Measurements from ENCODE around the gene C22orf31. TPM values are rescaled to one million over a fixed set of nuclear protein-coding genes. Genes with fewer than 3 reads are reported as not detected.

C22orf31 gene
- total RNA-seq, 2 experiments from 2014 or later, result not detected

GRCh38 chr22:29056472-29056871, 5.2 kb downstream of the C22orf31 start:
- Mint-ChIP-seq H3K4me1 (ENCODE audit: low read depth) (no peaks in the 10 kb centered on the region), H3K4me3 (no peak overlapping the region), H3K27ac (no peak overlapping the region), H3K27me3 (peaks cover 10% of the 10 kb centered on the region), H3K36me3 (ENCODE audit: low read depth) (no peaks in the 10 kb centered on the region), H3K9me3 (no peaks in the 10 kb centered on the region)
- TF ChIP-seq, protein P1, sequence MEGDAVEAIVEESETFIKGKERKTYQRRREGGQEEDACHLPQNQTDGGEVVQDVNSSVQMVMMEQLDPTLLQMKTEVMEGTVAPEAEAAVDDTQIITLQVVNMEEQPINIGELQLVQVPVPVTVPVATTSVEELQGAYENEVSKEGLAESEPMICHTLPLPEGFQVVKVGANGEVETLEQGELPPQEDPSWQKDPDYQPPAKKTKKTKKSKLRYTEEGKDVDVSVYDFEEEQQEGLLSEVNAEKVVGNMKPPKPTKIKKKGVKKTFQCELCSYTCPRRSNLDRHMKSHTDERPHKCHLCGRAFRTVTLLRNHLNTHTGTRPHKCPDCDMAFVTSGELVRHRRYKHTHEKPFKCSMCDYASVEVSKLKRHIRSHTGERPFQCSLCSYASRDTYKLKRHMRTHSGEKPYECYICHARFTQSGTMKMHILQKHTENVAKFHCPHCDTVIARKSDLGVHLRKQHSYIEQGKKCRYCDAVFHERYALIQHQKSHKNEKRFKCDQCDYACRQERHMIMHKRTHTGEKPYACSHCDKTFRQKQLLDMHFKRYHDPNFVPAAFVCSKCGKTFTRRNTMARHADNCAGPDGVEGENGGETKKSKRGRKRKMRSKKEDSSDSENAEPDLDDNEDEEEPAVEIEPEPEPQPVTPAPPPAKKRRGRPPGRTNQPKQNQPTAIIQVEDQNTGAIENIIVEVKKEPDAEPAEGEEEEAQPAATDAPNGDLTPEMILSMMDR (IDR thresholded peaks at IDR 0.05), result no peak
- ATAC-seq (no peak), DNase-seq (no peak)
- POLR2A ChIA-PET, result no interaction called here
- intact Hi-C loops (cut with micrococcal nuclease), result no loop called here
- CTCF ChIA-PET, result interaction anchor here (1.0 to 1.9 kb wide), 2 partner anchors 9 to 98 kb away, joined by 4 to 5 read pairs; no protein-coding TSS in a partner anchor

- Mint-ChIP-seq H3K36me3 (ENCODE audit: low read depth) (peaks cover 1% of the 10 kb centered on the region), H3K4me3 (no peak overlapping the region), H3K27ac (no peak overlapping the region), H3K4me1 (ENCODE audit: low read depth) (no peaks in the 10 kb centered on the region), H3K27me3 (peaks cover 8% of the 10 kb centered on the region), H3K9me3 (no peaks in the 10 kb centered on the region)
- intact Hi-C loops (cut with micrococcal nuclease), result no loop called here
- TF ChIP-seq, protein P1 (IDR thresholded peaks at IDR 0.05), result no peak
- ChIA-PET POLR2A (no interaction called here), CTCF (interaction anchor here (0.7 to 1.9 kb wide), 3 partner anchors 15 to 200 kb away, joined by 3 to 6 read pairs (median 5); no protein-coding TSS in a partner anchor)
- no peak for DNase-seq
- ATAC-seq, result no peak
These were observed 6.3 kb downstream of the C22orf31 start for GRCh38 chr22:29055192-29055830.

GRCh38 chr22:29054251-29054767, 7.3 kb downstream of the C22orf31 start:
- no peaks in the 10 kb centered on the region for H3K4me1 Mint-ChIP-seq (ENCODE audit: low read depth)
- peaks cover 2% of the 10 kb centered on the region for H3K36me3 Mint-ChIP-seq (ENCODE audit: low read depth)

DNA sequence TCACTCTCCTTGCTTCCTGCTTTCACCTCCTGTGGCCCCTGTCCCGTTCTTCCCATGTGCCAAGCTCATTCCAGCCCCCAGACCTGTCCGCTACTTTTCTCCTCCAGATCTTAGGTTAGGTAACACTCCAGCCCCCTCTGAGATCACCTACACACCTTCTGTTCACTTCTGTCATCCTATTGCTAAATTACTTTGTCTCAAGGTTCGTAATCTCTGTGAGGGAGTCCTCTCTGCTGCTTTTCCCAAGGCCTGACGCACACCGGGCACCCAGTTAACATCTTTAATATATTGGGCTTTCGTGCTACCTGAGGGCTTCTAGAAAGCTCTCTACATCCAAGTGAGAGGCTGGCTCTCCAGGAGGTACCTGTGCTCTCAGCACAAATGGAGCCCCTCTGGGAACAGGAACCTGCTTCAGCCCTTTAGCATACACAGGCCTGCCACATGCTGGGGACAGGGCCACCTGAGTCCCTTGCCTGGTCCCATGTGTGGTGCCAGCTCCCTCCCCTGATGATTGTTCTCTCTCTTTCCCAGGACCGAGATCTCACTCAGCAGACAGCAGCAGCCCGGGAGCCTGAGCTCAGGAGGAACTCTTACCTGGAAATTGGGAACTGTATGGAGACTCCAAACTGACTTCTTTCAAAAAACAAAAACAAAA, 8.5 kb downstream of the C22orf31 start:
- Mint-ChIP-seq H3K27ac (no peak overlapping the region), H3K4me1 (ENCODE audit: low read depth) (no peaks in the 10 kb centered on the region), H3K27me3 (peaks cover 2% of the 10 kb centered on the region), H3K9me3 (no peaks in the 10 kb centered on the region), H3K4me3 (no peak overlapping the region), H3K36me3 (ENCODE audit: low read depth) (peaks cover 6% of the 10 kb centered on the region)
- ATAC-seq (no peak), DNase-seq (no peak)
- TF ChIP-seq, protein P1 (IDR thresholded peaks at IDR 0.05), result no peak
- intact Hi-C loops (cut with micrococcal nuclease), result no loop called here
- ChIA-PET POLR2A (interaction anchor here (1.1 kb wide), 1 partner anchor 462 kb away, joined by 3 read pairs; no protein-coding TSS in a partner anchor), CTCF (interaction anchor here (1.2 to 1.6 kb wide), 3 partner anchors 12 to 197 kb away, joined by 3 to 6 read pairs (median 4); no protein-coding TSS in a partner anchor)

More at GRCh38 chr22:29054251-29054767, 7.3 kb downstream of the C22orf31 start:
- Mint-ChIP-seq H3K9me3 (no peaks in the 10 kb centered on the region), H3K27ac (no peak overlapping the region), H3K27me3 (peaks cover 5% of the 10 kb centered on the region), H3K4me3 (no peak overlapping the region)
- ChIA-PET CTCF (interaction anchor here (1.3 kb wide), 1 partner anchor 14 kb away, joined by 6 read pairs; no protein-coding TSS in a partner anchor), POLR2A (no interaction called here)
- TF ChIP-seq, protein P1 (IDR thresholded peaks at IDR 0.05), result no peak
- ATAC-seq, result no peak
- no peak for DNase-seq
- intact Hi-C loops (cut with micrococcal nuclease), result no loop called here

- no peaks in the 10 kb centered on the region for H3K9me3 Mint-ChIP-seq
- CTCF ChIA-PET, result interaction anchor here (1.2 kb wide), 1 partner anchor 10 kb away, joined by 5 read pairs; no protein-coding TSS in a partner anchor
- no peaks in the 10 kb centered on the region for H3K4me1 Mint-ChIP-seq (ENCODE audit: low read depth)
- POLR2A ChIA-PET, result no interaction called here
- TF ChIP-seq, protein P1 (IDR thresholded peaks at IDR 0.05), result no peak
- ATAC-seq (no peak), DNase-seq (no peak)
- H3K4me3 Mint-ChIP-seq, result no peak overlapping the region
- no peak overlapping the region for H3K27ac Mint-ChIP-seq
- H3K27me3 Mint-ChIP-seq, result no peaks in the 10 kb centered on the region
- intact Hi-C loops (cut with micrococcal nuclease), result no loop called here
- peaks cover 8% of the 10 kb centered on the region for H3K36me3 Mint-ChIP-seq (ENCODE audit: low read depth)
These were observed 11.2 kb downstream of the C22orf31 start for GRCh38 chr22:29050457-29050856.

All from activated CD8-positive, alpha-beta T cell treated with anti-CD3 and anti-CD28 coated beads for 36 hours (primary cell).